ENCODE results near the gene PDE4D.

DNA sequence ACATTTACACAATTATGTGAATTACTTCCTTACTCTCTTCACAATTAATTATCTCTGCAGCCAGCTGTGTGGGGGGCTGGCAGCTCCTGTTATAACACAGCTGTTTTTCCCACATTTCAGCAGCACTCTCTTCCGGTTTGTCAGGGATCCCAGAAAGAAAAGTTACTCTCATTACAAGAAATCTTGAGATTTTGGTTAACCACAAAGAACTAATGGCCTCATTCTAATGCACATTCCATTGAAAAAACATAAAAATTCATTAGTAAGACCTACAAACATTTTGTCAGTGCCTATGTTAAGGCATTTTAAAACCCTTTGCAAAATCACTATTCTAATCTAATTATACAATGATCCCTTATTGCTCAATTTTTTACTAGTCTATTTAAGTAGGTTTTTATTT lies 64.1 kb downstream of the PDE4D start:
- TF ChIP-seq, protein P1, sequence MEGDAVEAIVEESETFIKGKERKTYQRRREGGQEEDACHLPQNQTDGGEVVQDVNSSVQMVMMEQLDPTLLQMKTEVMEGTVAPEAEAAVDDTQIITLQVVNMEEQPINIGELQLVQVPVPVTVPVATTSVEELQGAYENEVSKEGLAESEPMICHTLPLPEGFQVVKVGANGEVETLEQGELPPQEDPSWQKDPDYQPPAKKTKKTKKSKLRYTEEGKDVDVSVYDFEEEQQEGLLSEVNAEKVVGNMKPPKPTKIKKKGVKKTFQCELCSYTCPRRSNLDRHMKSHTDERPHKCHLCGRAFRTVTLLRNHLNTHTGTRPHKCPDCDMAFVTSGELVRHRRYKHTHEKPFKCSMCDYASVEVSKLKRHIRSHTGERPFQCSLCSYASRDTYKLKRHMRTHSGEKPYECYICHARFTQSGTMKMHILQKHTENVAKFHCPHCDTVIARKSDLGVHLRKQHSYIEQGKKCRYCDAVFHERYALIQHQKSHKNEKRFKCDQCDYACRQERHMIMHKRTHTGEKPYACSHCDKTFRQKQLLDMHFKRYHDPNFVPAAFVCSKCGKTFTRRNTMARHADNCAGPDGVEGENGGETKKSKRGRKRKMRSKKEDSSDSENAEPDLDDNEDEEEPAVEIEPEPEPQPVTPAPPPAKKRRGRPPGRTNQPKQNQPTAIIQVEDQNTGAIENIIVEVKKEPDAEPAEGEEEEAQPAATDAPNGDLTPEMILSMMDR (IDR thresholded peaks at IDR 0.05): no peak
- TF ChIP-seq ZFX (IDR thresholded peaks at IDR 0.05; ENCODE audit: borderline replicate concordance): no peak

Measured in 22Rv1 (cell line).